B cell (primary cell): ENCODE measurements around the gene HAO2.

Source experiments
- CTCF ChIP-seq: fragments of 200-600 bp; IDR thresholded peaks from one replicate; pipeline ENCODE4 v1.8.0; 2022; ENCODE audit warnings: antibody characterized with exemption, mild to moderate bottlenecking
- EZH2 ChIP-seq: IDR thresholded peaks from 2 replicates; pipeline ENCODE4 v1.6.1; 2012; ENCODE audit warnings: borderline replicate concordance, low read depth, mild to moderate bottlenecking, moderate library complexity, low read length; ENCODE audit not compliant: insufficient read depth, poor library complexity, severe bottlenecking

GRCh38 chr1:119338757-119339156 lies 29.8 kb upstream of the HAO2 start:
- TF ChIP-seq CTCF (no peak), EZH2 (no peak)
